GM19043 (cell line): ENCODE data around the gene ADARB2.
"Not testable (repeated sequence)": the region's sequence is repeated elsewhere in the genome, so short reads cannot be mapped to it uniquely, and the experiment has no call there.

Experiments
- ATAC-seq: cut with Tn5 transposase; IDR thresholded peaks from one replicate; pipeline ENCODE4 v1.9.1; 2021; ENCODE audit warnings: low read depth; ENCODE audit not compliant: unreplicated experiment

The ADARB2 gene

GRCh38 chr10:1624240-1624639, 113.1 kb downstream of the ADARB2 start:
- ATAC-seq, result no peak

- no peak for ATAC-seq
These were observed 116.5 kb downstream of the ADARB2 start for GRCh38 chr10:1620803-1621202.

GRCh38 chr10:1617376-1618317, 119.7 kb downstream of the ADARB2 start:
- ATAC-seq, result not testable (repeated sequence)

GRCh38 chr10:1616701-1617100, 120.6 kb downstream of the ADARB2 start:
- not testable (repeated sequence) for ATAC-seq

GRCh38 chr10:1615186-1615954, 122.0 kb downstream of the ADARB2 start:
- no peak for ATAC-seq

- no peak for ATAC-seq
These were observed 123.8 kb downstream of the ADARB2 start for GRCh38 chr10:1613511-1613910.

- no peak for ATAC-seq
These were observed 124.4 kb downstream of the ADARB2 start for GRCh38 chr10:1612908-1613307.

- ATAC-seq, result no peak
These were observed 125.3 kb downstream of the ADARB2 start for GRCh38 chr10:1611936-1612550.

- ATAC-seq, result no peak
These were observed 126.1 kb downstream of the ADARB2 start for GRCh38 chr10:1610986-1611770.

- ATAC-seq, result no peak
These were observed 127.7 kb downstream of the ADARB2 start for GRCh38 chr10:1609648-1609970.

- no peak for ATAC-seq
These were observed 128.3 kb downstream of the ADARB2 start for GRCh38 chr10:1608851-1609647.

- ATAC-seq, result no peak
These were observed 128.9 kb downstream of the ADARB2 start for GRCh38 chr10:1608408-1608807.

GRCh38 chr10:1607466-1607865, 129.9 kb downstream of the ADARB2 start:
- ATAC-seq, result no peak

GRCh38 chr10:1605999-1606940, 131.1 kb downstream of the ADARB2 start:
- ATAC-seq, result no peak

GRCh38 chr10:1605121-1605520, 132.2 kb downstream of the ADARB2 start:
- ATAC-seq, result no peak

- ATAC-seq, result no peak
These were observed 133.1 kb downstream of the ADARB2 start for GRCh38 chr10:1604246-1604645.

GRCh38 chr10:1603181-1603580, 134.1 kb downstream of the ADARB2 start:
- ATAC-seq, result no peak

GRCh38 chr10:1602037-1602484, 135.3 kb downstream of the ADARB2 start:
- ATAC-seq, result no peak

- ATAC-seq, result no peak
These were observed 135.9 kb downstream of the ADARB2 start for GRCh38 chr10:1601406-1601805.
